IMR-90 (cell line): Measurements from ENCODE around the gene HIC2. TPM values are rescaled to one million over a fixed set of nuclear protein-coding genes. Genes with fewer than 3 reads are reported as not detected.
"Not testable (repeated sequence)": the region's sequence is repeated elsewhere in the genome, so short reads cannot be mapped to it uniquely, and the experiment has no call there.

ENCODE experiments used
- ATAC-seq: fragments of 200-7000 bp; cut with Tn5 transposase; 2 replicates; pipeline ENCODE4 v1.9.1; 2020; ENCODE audit warnings: low read depth, mild to moderate bottlenecking, moderate library complexity
- BruUV-seq: library from RNA; stranded (reverse); fragments of 400-500 nt; replicated peaks from 2 replicates; lab custom pipeline; 2021; lab: Mats Ljungman, UMichigan
- CTCF ChIA-PET: fragments of 300-600 bp; formaldehyde crosslinking; extraction: SDS; loops from one replicate; lab custom pipeline; 2021; ENCODE audit warnings: antibody characterized with exemption; lab: Yijun Ruan, JAX
- POLR2A ChIA-PET: fragments of 300-600 bp; sonication (Branson Sonifier 250); formaldehyde crosslinking; loops from one replicate; lab custom pipeline; 2022; ENCODE audit warnings: antibody characterized with exemption; ENCODE audit not compliant: unreplicated experiment; lab: Charles Lee
- DNase-seq: peaks from one replicate; pipeline ENCODE4 v3.0.0; 2013
- H2AFZ ChIP-seq: replicated peaks from 2 replicates; pipeline ENCODE3; 2013; ENCODE audit warnings: low read length, mild to moderate bottlenecking; ENCODE audit not compliant: poor library complexity
- H2AK5ac ChIP-seq: 2 replicates; pipeline ENCODE4 v1.6.1; 2013; ENCODE audit warnings: low read depth, low read length, inconsistent platforms
- H2AK9ac ChIP-seq: replicated peaks from 2 replicates; pipeline ENCODE3; 2013; ENCODE audit warnings: mild to moderate bottlenecking, low read depth, low read length, moderate library complexity; ENCODE audit not compliant: poor library complexity
- H2BK120ac ChIP-seq: 2 replicates; pipeline ENCODE4 v1.6.1; 2013; ENCODE audit warnings: low read depth, low read length, inconsistent platforms
- H2BK15ac ChIP-seq: 3 replicates; pipeline ENCODE4 v1.6.1; 2013; ENCODE audit warnings: low read depth, low read length, inconsistent platforms
- H2BK20ac ChIP-seq: 2 replicates; pipeline ENCODE4 v1.6.1; 2013; ENCODE audit warnings: low read depth, mild to moderate bottlenecking, inconsistent platforms, low read length, moderate library complexity
- H2BK5ac ChIP-seq: 2 replicates; pipeline ENCODE4 v1.6.1; 2013; ENCODE audit warnings: mild to moderate bottlenecking, low read depth, low read length, inconsistent platforms; ENCODE audit not compliant: poor library complexity, severe bottlenecking
- H3K14ac ChIP-seq: replicated peaks from 2 replicates; pipeline ENCODE4 v1.6.1; 2013; ENCODE audit warnings: low read depth, low read length, inconsistent platforms
- H3K18ac ChIP-seq: 2 replicates; pipeline ENCODE4 v1.6.1; 2013; ENCODE audit warnings: low read depth, low read length, control low read depth
- H3K23ac ChIP-seq: 2 replicates; pipeline ENCODE4 v1.6.1; 2013; ENCODE audit warnings: low read depth, low read length, inconsistent platforms
- H3K27ac ChIP-seq: 2 replicates; pipeline ENCODE4 v1.5.1; 2013; ENCODE audit warnings: mild to moderate bottlenecking, control low read depth, low read length; ENCODE audit not compliant: insufficient read depth
- H3K27me3 ChIP-seq: 2 replicates; pipeline ENCODE4 v1.6.1; 2013; ENCODE audit warnings: low read length; ENCODE audit not compliant: control insufficient read depth, insufficient read depth
- H3K36me3 ChIP-seq: 2 replicates; pipeline ENCODE4 v1.6.1; 2013; ENCODE audit warnings: low read length, mixed read lengths; ENCODE audit not compliant: control insufficient read depth, insufficient read depth
- H3K4ac ChIP-seq: 2 replicates; pipeline ENCODE4 v1.6.1; 2013; ENCODE audit warnings: low read depth, low read length, inconsistent platforms
- H3K4me1 ChIP-seq: 2 replicates; pipeline ENCODE4 v1.6.1; 2013; ENCODE audit warnings: low read length, mixed read lengths; ENCODE audit not compliant: control insufficient read depth, insufficient read depth
- H3K4me2 ChIP-seq: 2 replicates; pipeline ENCODE4 v1.6.1; 2013; ENCODE audit warnings: low read depth, mild to moderate bottlenecking, control low read depth, low read length, moderate library complexity
- H3K4me3 ChIP-seq: 2 replicates; pipeline ENCODE4 v1.5.1; 2013; ENCODE audit warnings: low read depth, mild to moderate bottlenecking, control low read depth, low read length, moderate library complexity; ENCODE audit not compliant: insufficient read depth
- H3K56ac ChIP-seq: 2 replicates; pipeline ENCODE4 v1.6.1; 2013; ENCODE audit warnings: low read length, inconsistent platforms; ENCODE audit not compliant: insufficient read depth; ENCODE audit errors: extremely low read depth
- H3K79me1 ChIP-seq, 2 experiments: 2 replicates each; pipeline ENCODE4 v1.6.1; 2013; ENCODE audit warnings: low read length in 2 of 2, inconsistent platforms in 1 of 2, low read depth in 1 of 2
- H3K9ac ChIP-seq: 2 replicates; pipeline ENCODE4 v1.6.1; 2013; ENCODE audit warnings: low read depth, low read length, control low read depth
- H3K9me1 ChIP-seq: 2 replicates; pipeline ENCODE4 v1.6.1; 2013; ENCODE audit warnings: low read length, inconsistent platforms; ENCODE audit not compliant: insufficient read depth
- H3K9me3 ChIP-seq: 2 replicates; pipeline ENCODE4 v1.6.1; 2013; ENCODE audit warnings: low read length; ENCODE audit not compliant: control insufficient read depth, insufficient read depth
- H4K20me1 ChIP-seq: 2 replicates; pipeline ENCODE4 v1.6.1; 2013; ENCODE audit warnings: low read length, inconsistent platforms; ENCODE audit not compliant: insufficient read depth
- H4K5ac ChIP-seq: 2 replicates; pipeline ENCODE4 v1.6.1; 2013; ENCODE audit warnings: mild to moderate bottlenecking, low read depth, low read length, control low read depth
- H4K8ac ChIP-seq, 2 experiments: 2 replicates each; pipeline ENCODE4 v1.6.1; 2013; ENCODE audit warnings: low read depth in 2 of 2, low read length in 2 of 2, control low read depth in 1 of 2, inconsistent platforms in 1 of 2
- H4K91ac ChIP-seq: 2 replicates; pipeline ENCODE4 v1.6.1; 2013; ENCODE audit warnings: low read depth, low read length, inconsistent platforms; ENCODE audit not compliant: insufficient read depth
- WGBS, 2 experiments: methylation state at CpG; one replicate each; pipeline versions ENCODE4 v1.1.5 to v1.1.7; 2013; ENCODE audit warnings: missing lambda C conversion rate in 2 of 2; ENCODE audit not compliant: insufficient read length in 1 of 2; ENCODE audit errors: extremely low coverage in 2 of 2; 5-methylcytosine and 5-hydroxymethylcytosine counted together
- dilution Hi-C: fragments of 300-500 bp; cut with HindIII; formaldehyde crosslinking; loops from one replicate; pipeline ENCODE4 v1.14.3; 2018; ENCODE audit warnings: low sequenced_read_pairs; ENCODE audit not compliant: unreplicated experiment
- in situ Hi-C: fragments of 300-500 bp; cut with MboI; formaldehyde crosslinking; loops from 3 replicates; pipeline ENCODE4 v1.14.3; 2019; ENCODE audit warnings: low sequenced_read_pairs, inconsistent platforms, mixed read lengths
- intact Hi-C: fragments of 100-400 bp; cut with micrococcal nuclease; formaldehyde crosslinking; loops from 2 replicates; pipeline ENCODE4 v1.10.0; 2022
- polyA plus RNA-seq, 3 experiments: library from polyadenylated mRNA; depleted of rRNA; stranded (reverse); fragments of >200 nt; gene quantifications; 2 replicates each; pipeline ENCODE4 v1.2.3, GENCODE V29; 2012; ENCODE audit warnings: low replicate concordance in 1 of 3
- total RNA-seq: library from RNA; depleted of rRNA; stranded (reverse); fragments of >200 nt; gene quantifications from 2 replicates; pipeline ENCODE4 v1.2.3, GENCODE V29; 2012

The HIC2 gene
- total and polyA plus RNA-seq, 2 of the 4 experiments (the other 2 are of a cell fraction) = 1.4 to 2.4 TPM

- H3K9me1 ChIP-seq, H4K91ac ChIP-seq, ATAC-seq, H2BK120ac ChIP-seq, H3K4ac ChIP-seq, in situ Hi-C loops, H4K20me1 ChIP-seq, H3K56ac ChIP-seq, H2AFZ ChIP-seq, intact Hi-C loops, H4K8ac ChIP-seq, POLR2A ChIA-PET, H3K4me1 ChIP-seq, H3K4me2 ChIP-seq, H3K79me1 ChIP-seq, H2AK9ac ChIP-seq, H3K9me3 ChIP-seq, CTCF ChIA-PET, H2BK5ac ChIP-seq, H3K23ac ChIP-seq, H2BK15ac ChIP-seq, H3K9ac ChIP-seq, dilution Hi-C loops, H2BK20ac ChIP-seq, H3K4me3 ChIP-seq, H3K36me3 ChIP-seq, DNase-seq, H3K27me3 ChIP-seq, H3K18ac ChIP-seq, H3K27ac ChIP-seq, BruUV-seq, H3K14ac ChIP-seq, H2AK5ac ChIP-seq, H4K5ac ChIP-seq: not testable (repeated sequence)
- WGBS, 2 experiments = no CpG with 5 or more reads among the region's 17 CpGs
These were observed 70.6 kb downstream of the HIC2 start for GRCh38 chr22:21487723-21488122.

DNA sequence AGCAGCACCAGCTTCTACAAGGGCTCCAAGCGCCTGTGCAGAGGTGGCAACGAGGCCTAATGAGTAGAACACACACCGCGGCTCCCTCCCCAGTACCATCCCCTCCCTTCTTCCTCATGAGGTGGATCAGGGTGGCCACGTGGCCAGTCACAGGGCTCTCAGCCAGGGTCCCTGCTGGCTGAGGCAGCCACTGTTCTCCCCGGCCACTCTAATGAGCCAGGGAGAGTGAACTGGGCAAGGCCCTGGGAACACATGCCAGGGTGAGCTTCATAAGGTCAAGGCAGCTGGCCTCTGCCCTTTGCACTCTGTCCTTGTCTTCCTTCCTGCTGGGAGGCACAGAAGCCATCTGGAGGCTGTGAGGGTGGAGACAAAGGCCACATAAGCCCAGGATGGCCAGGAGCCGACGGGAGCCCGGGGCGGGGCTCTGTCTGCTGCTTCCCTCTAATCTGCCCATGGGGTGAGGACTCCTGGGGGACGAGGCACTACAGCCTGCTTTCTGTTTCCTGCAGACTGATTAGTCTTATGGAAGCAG, 72.0 kb downstream of the HIC2 start:
- no CpG with 5 or more reads among the region's 11 CpGs for WGBS, 2 experiments
- not testable (repeated sequence) for H3K79me1 ChIP-seq, H3K27ac ChIP-seq

More for the DNA sequence above, 72.0 kb downstream of the HIC2 start:
- DNase-seq, H3K27me3 ChIP-seq, H4K5ac ChIP-seq, H3K9ac ChIP-seq, CTCF ChIA-PET, H2AK9ac ChIP-seq, H3K4me1 ChIP-seq, H2AFZ ChIP-seq, POLR2A ChIA-PET, H3K4me2 ChIP-seq, H3K9me1 ChIP-seq, H2BK20ac ChIP-seq, H3K4ac ChIP-seq, H3K18ac ChIP-seq, H2BK120ac ChIP-seq, H2AK5ac ChIP-seq, H3K23ac ChIP-seq, H3K56ac ChIP-seq, H4K8ac ChIP-seq, intact Hi-C loops, H2BK5ac ChIP-seq, H4K20me1 ChIP-seq, H3K14ac ChIP-seq, H4K91ac ChIP-seq, BruUV-seq, dilution Hi-C loops, ATAC-seq, H3K4me3 ChIP-seq, H3K36me3 ChIP-seq, in situ Hi-C loops, H2BK15ac ChIP-seq, H3K9me3 ChIP-seq: not testable (repeated sequence)
